Loucy (cell line): ENCODE results near the gene MAFB.

ENCODE experiments used
- H2AFZ ChIP-seq: fragments of 200-600 bp; sonication (generic); 2 replicates; pipeline ENCODE4 v1.6.0; 2016; ENCODE audit warnings: antibody characterized with exemption, mild to moderate bottlenecking, low read length, moderate library complexity
- H3F3A ChIP-seq: fragments of 200-600 bp; 2 replicates; pipeline ENCODE4 v1.6.0; 2016; ENCODE audit warnings: antibody characterized with exemption, low read depth, mild to moderate bottlenecking
- H3K27me3 ChIP-seq: fragments of 200-600 bp; sonication (generic); 2 replicates; pipeline ENCODE4 v1.6.1; 2014; ENCODE audit warnings: low read length, mild to moderate bottlenecking; ENCODE audit not compliant: insufficient read depth, poor library complexity, severe bottlenecking
- H3K36me3 ChIP-seq: fragments of 200-600 bp; sonication (generic); 2 replicates; pipeline ENCODE4 v1.6.1; 2016; ENCODE audit warnings: low read length; ENCODE audit not compliant: insufficient read depth
- H3K4me1 ChIP-seq: fragments of 200-600 bp; sonication (generic); 2 replicates; pipeline ENCODE4 v1.5.1; 2014; ENCODE audit warnings: low read length, mild to moderate bottlenecking; ENCODE audit not compliant: insufficient read depth, poor library complexity, severe bottlenecking
- H3K4me2 ChIP-seq: fragments of 200-600 bp; sonication (generic); 2 replicates; pipeline ENCODE4 v1.6.0; 2014; ENCODE audit warnings: antibody characterized with exemption, low read length, low read depth, mild to moderate bottlenecking; ENCODE audit not compliant: poor library complexity, severe bottlenecking
- H3K4me3 ChIP-seq: fragments of 200-600 bp; sonication (generic); 2 replicates; pipeline ENCODE4 v1.5.1; 2014; ENCODE audit warnings: low read length, mild to moderate bottlenecking, mixed read lengths; ENCODE audit not compliant: poor library complexity, severe bottlenecking
- H3K79me2 ChIP-seq: fragments of 200-600 bp; sonication (generic); 2 replicates; pipeline ENCODE4 v1.6.1; 2014; ENCODE audit warnings: low read length; ENCODE audit not compliant: insufficient read depth
- H3K9ac ChIP-seq: fragments of 200-600 bp; sonication (generic); 2 replicates; pipeline ENCODE4 v1.6.0; 2014; ENCODE audit warnings: mild to moderate bottlenecking, low read depth, low read length, moderate library complexity; ENCODE audit not compliant: poor library complexity, severe bottlenecking
- H3K9me2 ChIP-seq: fragments of 200-600 bp; sonication (generic); replicated peaks from 2 replicates; pipeline ENCODE4 v1.6.1; 2016; ENCODE audit warnings: low read depth, low read length, mixed read lengths
- H3K9me3 ChIP-seq: fragments of 200-600 bp; sonication (generic); 2 replicates; pipeline ENCODE4 v1.6.1; 2014; ENCODE audit warnings: mild to moderate bottlenecking, antibody characterized with exemption, low read length, low read depth; ENCODE audit not compliant: insufficient read depth
- H4K20me1 ChIP-seq: fragments of 200-600 bp; sonication (generic); 2 replicates; pipeline ENCODE4 v1.6.0; 2014; ENCODE audit warnings: antibody characterized with exemption, low read length, mild to moderate bottlenecking; ENCODE audit not compliant: insufficient read depth, poor library complexity, severe bottlenecking
- CTCF ChIP-seq: fragments of 200-600 bp; sonication (generic); conservative IDR thresholded peaks from 2 replicates; pipeline ENCODE4 v1.5.1; 2014; ENCODE audit warnings: mild to moderate bottlenecking, antibody characterized with exemption, low read length
- EZH2phosphoT487 ChIP-seq: fragments of 200-600 bp; IDR thresholded peaks from 2 replicates; pipeline ENCODE4 v1.6.1; 2018; ENCODE audit warnings: antibody characterized with exemption, mild to moderate bottlenecking, moderate library complexity, borderline replicate concordance

Gene MAFB

GRCh38 chr20:40714916-40715315, 25.9 kb upstream of the MAFB start:
- no peaks in the 10 kb centered on the region for H4K20me1 ChIP-seq
- H3K9ac ChIP-seq, result no peak overlapping the region
- H3K9me2 ChIP-seq, result no peaks in the 10 kb centered on the region
- H3K27me3 ChIP-seq, result no peaks in the 10 kb centered on the region
- no peaks in the 10 kb centered on the region for H3F3A ChIP-seq
- H3K9me3 ChIP-seq, result no peaks in the 10 kb centered on the region
- no peak overlapping the region for H2AFZ ChIP-seq
- H3K36me3 ChIP-seq, result no peaks in the 10 kb centered on the region
- H3K4me1 ChIP-seq, result no peaks in the 10 kb centered on the region
- no peak overlapping the region for H3K4me2 ChIP-seq
- TF ChIP-seq EZH2phosphoT487, result no peak
- TF ChIP-seq CTCF, result no peak
- no peaks in the 10 kb centered on the region for H3K79me2 ChIP-seq
- no peak overlapping the region for H3K4me3 ChIP-seq

- Histone ChIP-seq H4K20me1 (no peaks in the 10 kb centered on the region), H3K9me3 (no peaks in the 10 kb centered on the region), H3K79me2 (no peaks in the 10 kb centered on the region), H3K4me3 (no peak overlapping the region), H3K36me3 (no peaks in the 10 kb centered on the region), H3K9me2 (no peaks in the 10 kb centered on the region), H3K4me1 (no peaks in the 10 kb centered on the region), H3K9ac (no peak overlapping the region), H3F3A (no peaks in the 10 kb centered on the region), H3K4me2 (no peak overlapping the region), H3K27me3 (no peaks in the 10 kb centered on the region), H2AFZ (no peak overlapping the region)
- TF ChIP-seq EZH2phosphoT487 (no peak), CTCF (no peak)
Observed at GRCh38 chr20:40714109-40714508, 25.1 kb upstream of the MAFB start.

- Histone ChIP-seq H3K4me1 (no peaks in the 10 kb centered on the region), H3K4me3 (no peak overlapping the region), H4K20me1 (no peaks in the 10 kb centered on the region), H3K36me3 (no peaks in the 10 kb centered on the region), H3K9me3 (no peaks in the 10 kb centered on the region), H3K27me3 (no peaks in the 10 kb centered on the region), H2AFZ (no peak overlapping the region), H3K4me2 (no peak overlapping the region), H3K9ac (no peak overlapping the region), H3K79me2 (no peaks in the 10 kb centered on the region), H3F3A (no peaks in the 10 kb centered on the region), H3K9me2 (no peaks in the 10 kb centered on the region)
- TF ChIP-seq CTCF (no peak), EZH2phosphoT487 (no peak)
Observed at GRCh38 chr20:40713508-40713907, 24.5 kb upstream of the MAFB start.
